ENCODE data around the gene AKAP5. TPM values are rescaled to one million over a fixed set of nuclear protein-coding genes. Genes with fewer than 3 reads are reported as not detected.

AKAP5 gene
- total and polyA plus RNA-seq, 2 of the 8 experiments (the other 6 are each of a cell fraction or from before 2014, with no cell fraction given) = 0.50 to 3.8 TPM

GRCh38 chr14:64488590-64489099 is 23.3 kb downstream of the AKAP5 start:
- ChIA-PET CTCF (ENCODE audit: partially characterized antibody) (interaction anchor here (1.4 to 3.7 kb wide), 3 partner anchors 10 to 59 kb away, joined by 3 to 16 read pairs (median 15); no protein-coding TSS in a partner anchor), POLR2A (ENCODE audit: partially characterized antibody) (interaction anchor here (1.4 to 2.0 kb wide), 2 partner anchors 8 to 17 kb away, joined by 3 to 8 read pairs; partner anchors contain the start of gene ZBTB1)
- Histone ChIP-seq H3K23me2 (ENCODE audit: low read depth, low read length) (no peaks in the 10 kb centered on the region), H3K23ac (ENCODE audit: insufficient read length) (no peak overlapping the region), H3K9me3 (ENCODE audit: insufficient read depth in 2 of 2, low read depth in 1 of 2, low read length in 1 of 2) (no peaks in the 10 kb centered on the region), H2BK12ac (ENCODE audit: low read depth, low read length) (no peak overlapping the region), H3K4me3 (ENCODE audit: extremely low read depth in 1 of 4, insufficient read depth in 2 of 4, low read depth in 3 of 4, low read length in 4 of 4) (no peak overlapping the region), H3K4me1 (replicated peaks in 1 of 4; ENCODE audit: control insufficient read depth in 3 of 4, insufficient read depth in 4 of 4, low read length in 3 of 4) (no peaks in the 10 kb centered on the region), H3K14ac (ENCODE audit: insufficient read length) (no peak overlapping the region), H2BK5ac (ENCODE audit: low read depth, low read length) (no peak overlapping the region), H3K79me2 (ENCODE audit: control insufficient read depth in 1 of 2, insufficient read depth in 2 of 2, low read length in 2 of 2) (no peaks in the 10 kb centered on the region), H4K5ac (ENCODE audit: insufficient read length, low read depth, low read length) (no peak overlapping the region), H2BK15ac (ENCODE audit: low read length) (no peak overlapping the region), H3K27me3 (replicated peaks in 1 of 4; ENCODE audit: control insufficient read depth in 3 of 4, extremely low read depth in 1 of 4, insufficient read depth in 3 of 4, low read length in 3 of 4) (no peaks in the 10 kb centered on the region), H3K56ac (replicated peaks; ENCODE audit: insufficient read length, low read depth, low read length) (no peak overlapping the region), H2AFZ (ENCODE audit: low read length) (no peak overlapping the region), H4K20me1 (replicated peaks in 1 of 2; ENCODE audit: control insufficient read depth in 1 of 2, insufficient read depth in 2 of 2, low read length in 2 of 2) (no peaks in the 10 kb centered on the region), H3K36me3 (ENCODE audit: control insufficient read depth in 2 of 4, insufficient read depth in 4 of 4, low read length in 3 of 4) (peaks cover 7 to 28% (median 15%) of the 10 kb centered on the region in 4 experiments; a peak in 7 of 8 replicates), H2BK20ac (ENCODE audit: low read length) (no peak overlapping the region), H3K9ac (replicated peaks in 1 of 4; ENCODE audit: extremely low read depth in 1 of 4, low read depth in 3 of 4, low read length in 3 of 4) (no peak overlapping the region), H3K27ac (ENCODE audit: low read depth, low read length) (no peak overlapping the region), H3K79me1 (ENCODE audit: low read depth, low read length) (0 out of 2 replicates have a peak, but pooled peaks cover 4% of the 10 kb centered on the region), H3K4me2 (ENCODE audit: insufficient read depth in 1 of 2, low read depth in 2 of 2, low read length in 2 of 2) (no peak overlapping the region), H2AK5ac (ENCODE audit: low read depth, low read length) (no peak overlapping the region), H3K4ac (replicated peaks; ENCODE audit: insufficient read length, low read depth, low read length) (no peak overlapping the region), H2BK120ac (replicated peaks; ENCODE audit: low read depth, low read length) (no peak overlapping the region), H3K18ac (ENCODE audit: extremely low read depth, low read length) (no peak overlapping the region), H4K8ac (ENCODE audit: extremely low read depth, insufficient read depth, low read length) (no peak overlapping the region), H4K91ac (replicated peaks; ENCODE audit: insufficient read length, low read length) (no peak overlapping the region)
- FAIRE-seq (no peak), DNase-seq (ENCODE audit: low read depth in 1 of 2, low spot score in 2 of 2) (no peak)
- no peak for TF ChIP-seq SAP30 (IDR thresholded peaks at IDR 0.05; ENCODE audit: insufficient read depth, insufficient replicate concordance, low read length)
- TF ChIP-seq CEBPB (IDR thresholded peaks at IDR 0.05; ENCODE audit: low read depth, low read length) = no peak
- no peak for TF ChIP-seq NANOG (IDR thresholded peaks at IDR 0.05; ENCODE audit: insufficient read depth, low read depth, low read length, poor library complexity, severe bottlenecking)
- no peak for TF ChIP-seq BRCA1 (IDR thresholded peaks at IDR 0.05; ENCODE audit: low read depth, low read length)
- TF ChIP-seq BCL11A (IDR thresholded peaks at IDR 0.05; ENCODE audit: low read depth in 2 of 2, low read length in 2 of 2) = no peak
- TF ChIP-seq RFX5 (IDR thresholded peaks at IDR 0.05; ENCODE audit: borderline replicate concordance, low read depth, low read length) = no peak
- no peak for TF ChIP-seq MAX (IDR thresholded peaks at IDR 0.05)
- no peak for TF ChIP-seq YY1 (IDR thresholded peaks at IDR 0.05; ENCODE audit: low read depth, low read length)
- TF ChIP-seq CHD2 (IDR thresholded peaks at IDR 0.05; ENCODE audit: low read length) = no peak
- TF ChIP-seq ATF2 (IDR thresholded peaks at IDR 0.05; ENCODE audit: low read length) = no peak
- 80% methylated on average over 5 of the region's 5 CpGs; no CpG with 5 or more reads in 1 of the 2 experiments for WGBS, 2 experiments (ENCODE audit: extremely low coverage in 1 of 2, insufficient coverage in 1 of 2, insufficient read length in 1 of 2, insufficient replicate concordance in 2 of 2, low coverage in 1 of 2, low lambda C conversion rate in 2 of 2, missing lambda C conversion rate in 1 of 2)
